Measurements from ENCODE around the gene ECE2.

DNA sequence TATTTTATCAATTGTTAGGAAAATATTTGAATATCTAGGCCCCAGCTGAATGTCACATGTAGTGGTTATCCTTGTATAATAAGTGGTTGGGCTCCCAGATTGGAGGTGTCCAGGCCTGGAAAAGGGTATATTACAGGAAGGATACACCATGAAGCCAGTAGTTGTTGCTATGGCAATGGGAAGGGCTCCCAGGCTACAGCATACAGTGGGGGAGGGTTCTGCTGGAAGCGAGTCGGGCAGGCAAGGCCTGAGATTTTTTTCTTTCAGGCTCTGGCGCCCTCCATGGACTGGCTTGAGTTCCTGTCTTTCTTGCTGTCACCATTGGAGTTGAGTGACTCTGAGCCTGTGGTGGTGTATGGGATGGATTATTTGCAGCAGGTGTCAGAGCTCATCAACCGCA is 8.9 kb downstream of the ECE2 start:
- TF ChIP-seq GATA2 (IDR thresholded peaks at IDR 0.05; ENCODE audit: low read depth, low read length) (no peak), GATA3 (IDR thresholded peaks at IDR 0.05; ENCODE audit: low read depth, low read length) (no peak)

All from SH-SY5Y (cell line).